H1 (cell line): ENCODE measurements around the gene C1orf21. TPM values are rescaled to one million over a fixed set of nuclear protein-coding genes. Genes with fewer than 3 reads are reported as not detected.

ENCODE experiments used
- CTCF ChIA-PET: fragments of 300-600 bp; sonication (Branson Sonifier 250); formaldehyde crosslinking; loops from one replicate; lab custom pipeline; 2021; ENCODE audit not compliant: partially characterized antibody; lab: Charles Lee
- POLR2A ChIA-PET: fragments of 300-600 bp; sonication (Branson Sonifier 250); formaldehyde crosslinking; loops from one replicate; lab custom pipeline; 2021; ENCODE audit warnings: inconsistent platforms; ENCODE audit not compliant: partially characterized antibody; lab: Charles Lee
- DNase-seq, 2 experiments: peaks; one replicate each; pipeline versions ENCODE4 v3.0.0 to v3.0.0-alpha.2; 2010 to 2022; ENCODE audit warnings: low spot score in 2 of 2, low read depth in 1 of 2, mixed read lengths in 1 of 2
- FAIRE-seq: peaks from 2 replicates; lab custom pipeline; 2011; peaks lifted over from hg19 to GRCh38; lab: Jason Lieb, UNC
- H2AFZ ChIP-seq: 2 replicates; pipeline ENCODE4 v1.8.1; 2012; ENCODE audit warnings: low read length, inconsistent platforms
- H2AK5ac ChIP-seq: 2 replicates; pipeline ENCODE4 v1.6.1; 2013; ENCODE audit warnings: low read depth, low read length
- H2BK120ac ChIP-seq: replicated peaks from 2 replicates; pipeline ENCODE3; 2013; ENCODE audit warnings: low read depth, low read length, inconsistent platforms
- H2BK12ac ChIP-seq: 2 replicates; pipeline ENCODE4 v1.6.1; 2013; ENCODE audit warnings: low read depth, low read length
- H2BK15ac ChIP-seq: 2 replicates; pipeline ENCODE4 v1.6.1; 2013; ENCODE audit warnings: low read length
- H2BK20ac ChIP-seq: 2 replicates; pipeline ENCODE4 v1.6.1; 2013; ENCODE audit warnings: low read length
- H2BK5ac ChIP-seq: 2 replicates; pipeline ENCODE4 v1.6.1; 2013; ENCODE audit warnings: low read depth, low read length
- H3K14ac ChIP-seq: 2 replicates; pipeline ENCODE4 v1.6.1; 2013; ENCODE audit warnings: inconsistent platforms; ENCODE audit not compliant: insufficient read length
- H3K18ac ChIP-seq: 2 replicates; pipeline ENCODE4 v1.6.1; 2013; ENCODE audit warnings: low read length; ENCODE audit errors: extremely low read depth
- H3K23ac ChIP-seq: 2 replicates; pipeline ENCODE4 v1.6.1; 2013; ENCODE audit warnings: inconsistent platforms; ENCODE audit not compliant: insufficient read length
- H3K23me2 ChIP-seq: 2 replicates; pipeline ENCODE4 v1.6.1; 2013; ENCODE audit warnings: low read depth, low read length
- H3K27ac ChIP-seq: 2 replicates; pipeline ENCODE4 v1.6.1; 2011; ENCODE audit warnings: low read depth, low read length, inconsistent platforms
- H3K27me3 ChIP-seq, 4 experiments: replicated peaks in 1 of 4; 1 replicate in 1 of 4; 2 replicates in 3 of 4; pipeline versions ENCODE4 v1.6.1 to v1.8.1; 2011 to 2013; ENCODE audit warnings: low read length in 3 of 4, mild to moderate bottlenecking in 3 of 4, inconsistent platforms in 2 of 4, mixed read lengths in 2 of 4, moderate library complexity in 1 of 4; ENCODE audit not compliant: control insufficient read depth in 3 of 4, insufficient read depth in 3 of 4; ENCODE audit errors: extremely low read depth in 1 of 4
- H3K36me3 ChIP-seq, 4 experiments: 2 replicates each; pipeline versions ENCODE4 v1.6.1 to v1.8.1; 2011 to 2013; ENCODE audit warnings: mild to moderate bottlenecking in 4 of 4, low read length in 3 of 4, moderate library complexity in 2 of 4, control low read depth in 1 of 4, inconsistent platforms in 1 of 4; ENCODE audit not compliant: insufficient read depth in 4 of 4, control insufficient read depth in 2 of 4
- H3K4ac ChIP-seq: replicated peaks from 2 replicates; pipeline ENCODE3; 2013; ENCODE audit warnings: low read length, low read depth, mixed read lengths, inconsistent platforms; ENCODE audit not compliant: insufficient read length
- H3K4me1 ChIP-seq, 4 experiments: replicated peaks in 1 of 4; 1 replicate in 1 of 4; 2 replicates in 3 of 4; pipeline versions ENCODE4 v1.6.1 to v1.8.1; 2011 to 2013; ENCODE audit warnings: low read length in 3 of 4, inconsistent platforms in 2 of 4, mixed read lengths in 1 of 4; ENCODE audit not compliant: insufficient read depth in 4 of 4, control insufficient read depth in 3 of 4
- H3K4me2 ChIP-seq, 2 experiments: 2 replicates each; pipeline versions ENCODE4 v1.6.1 to v1.8.1; 2011 to 2013; ENCODE audit warnings: low read depth in 2 of 2, low read length in 2 of 2, control low read depth in 1 of 2, inconsistent platforms in 1 of 2, mild to moderate bottlenecking in 1 of 2; ENCODE audit not compliant: insufficient read depth in 1 of 2
- H3K4me3 ChIP-seq, 4 experiments: fragments of 200-600, 300-600 bp in 1 of 4; sonication (generic), shearing (Covaris generic), sonication (Bioruptor Twin) in 1 of 4; 2 replicates each; pipeline versions ENCODE4 v1.5.1 to v1.8.1; 2011 to 2016; ENCODE audit warnings: low read length in 4 of 4, low read depth in 3 of 4, control low read depth in 2 of 4, inconsistent platforms in 2 of 4, mild to moderate bottlenecking in 2 of 4, mixed read lengths in 1 of 4, moderate library complexity in 1 of 4; ENCODE audit not compliant: insufficient read depth in 2 of 4; ENCODE audit errors: extremely low read depth in 1 of 4
- H3K56ac ChIP-seq: replicated peaks from 2 replicates; pipeline ENCODE3; 2013; ENCODE audit warnings: low read depth, mild to moderate bottlenecking, mixed read lengths, low read length, inconsistent platforms; ENCODE audit not compliant: insufficient read length
- H3K79me1 ChIP-seq: 2 replicates; pipeline ENCODE4 v1.6.1; 2013; ENCODE audit warnings: low read depth, low read length, control low read depth
- H3K79me2 ChIP-seq, 2 experiments: 2 replicates each; pipeline versions ENCODE4 v1.6.1 to v1.8.1; 2012 to 2013; ENCODE audit warnings: low read length in 2 of 2, mild to moderate bottlenecking in 2 of 2, inconsistent platforms in 1 of 2; ENCODE audit not compliant: insufficient read depth in 2 of 2, control insufficient read depth in 1 of 2
- H3K9ac ChIP-seq, 4 experiments: replicated peaks in 1 of 4; 1 replicate in 1 of 4; 2 replicates in 3 of 4; pipeline versions ENCODE4 v1.6.1 to v1.8.1; 2011 to 2013; ENCODE audit warnings: low read depth in 3 of 4, low read length in 3 of 4, control low read depth in 2 of 4, mild to moderate bottlenecking in 2 of 4, moderate library complexity in 2 of 4, inconsistent platforms in 1 of 4; ENCODE audit errors: extremely low read depth in 1 of 4
- H3K9me3 ChIP-seq, 2 experiments: 2 replicates each; pipeline versions ENCODE4 v1.6.1 to v1.8.1; 2012 to 2013; ENCODE audit warnings: mild to moderate bottlenecking in 2 of 2, moderate library complexity in 2 of 2, control low read depth in 1 of 2, inconsistent platforms in 1 of 2, low read depth in 1 of 2, low read length in 1 of 2, mixed read lengths in 1 of 2; ENCODE audit not compliant: insufficient read depth in 2 of 2
- H4K20me1 ChIP-seq, 2 experiments: replicated peaks in 1 of 2; 2 replicates each; pipeline versions ENCODE3 to v1.8.1; 2011 to 2013; ENCODE audit warnings: inconsistent platforms in 2 of 2, low read length in 2 of 2, mild to moderate bottlenecking in 1 of 2; ENCODE audit not compliant: insufficient read depth in 2 of 2, control insufficient read depth in 1 of 2
- H4K5ac ChIP-seq: 2 replicates; pipeline ENCODE4 v1.6.1; 2013; ENCODE audit warnings: low read length, low read depth, mixed read lengths, inconsistent platforms; ENCODE audit not compliant: insufficient read length
- H4K8ac ChIP-seq: 2 replicates; pipeline ENCODE4 v1.8.0; 2013; ENCODE audit warnings: mild to moderate bottlenecking, moderate library complexity, low read length, inconsistent platforms; ENCODE audit not compliant: insufficient read depth; ENCODE audit errors: extremely low read depth
- H4K91ac ChIP-seq: replicated peaks from 2 replicates; pipeline ENCODE3; 2013; ENCODE audit warnings: low read length, mixed read lengths, inconsistent platforms; ENCODE audit not compliant: insufficient read length
- ATF3 ChIP-seq: IDR thresholded peaks from 2 replicates; pipeline ENCODE4 v1.6.1; 2011; ENCODE audit warnings: low read depth, mild to moderate bottlenecking, low read length; ENCODE audit not compliant: insufficient read depth
- CTCF ChIP-seq, 3 experiments: IDR thresholded peaks; 1 replicate in 2 of 3; 2 replicates in 1 of 3; pipeline versions ENCODE4 v1.5.1 to v1.6.1; 2011; ENCODE audit warnings: low read length in 3 of 3, mild to moderate bottlenecking in 3 of 3, inconsistent platforms in 2 of 3, low read depth in 1 of 3, moderate library complexity in 1 of 3; ENCODE audit not compliant: insufficient read depth in 1 of 3; ENCODE audit errors: control extremely low read depth in 1 of 3
- RAD21 ChIP-seq, 2 experiments: IDR thresholded peaks in 1 of 2; conservative IDR thresholded peaks in 1 of 2; 2 replicates each; pipeline ENCODE4 v1.6.1; 2011; ENCODE audit warnings: low read depth in 2 of 2, low read length in 2 of 2, improper control_type of control experiment in 1 of 2, inconsistent platforms in 1 of 2, mild to moderate bottlenecking in 1 of 2, moderate library complexity in 1 of 2
- TAF1 ChIP-seq: IDR thresholded peaks from 2 replicates; pipeline ENCODE4 v1.6.1; 2011; ENCODE audit warnings: mild to moderate bottlenecking, low read depth, low read length
- TEAD4 ChIP-seq: IDR thresholded peaks from 2 replicates; pipeline ENCODE4 v1.6.1; 2012; ENCODE audit warnings: low read depth, low read length, inconsistent platforms, mixed read lengths
- WGBS, 2 experiments: shearing (Covaris generic) in 1 of 2; methylation state at CpG; one replicate each; pipeline versions ENCODE4 v1.1.6 to v1.1.7; 2013 to 2015; ENCODE audit warnings: low lambda C conversion rate in 2 of 2, mixed read lengths in 2 of 2, inconsistent platforms in 1 of 2, low coverage in 1 of 2, missing lambda C conversion rate in 1 of 2; ENCODE audit not compliant: insufficient replicate concordance in 2 of 2, insufficient coverage in 1 of 2, insufficient read length in 1 of 2; ENCODE audit errors: extremely low coverage in 1 of 2, missing lambda C conversion rate in 1 of 2; 5-methylcytosine and 5-hydroxymethylcytosine counted together
- polyA plus RNA-seq, 7 experiments: library from polyadenylated mRNA; depleted of rRNA in 3 of 7; stranded (reverse) in 5 of 7; unstranded in 2 of 7; fragments of >200 nt in 5 of 7; fragments of 200-250 nt in 2 of 7; gene quantifications; 1 replicate in 5 of 7; 2 replicates in 1 of 7; 4 replicates in 1 of 7; pipeline versions ENCODE4 v1.2.1 to v1.2.3, GENCODE V29; 2011 to 2013; ENCODE audit warnings: missing spikeins in 2 of 7, mixed read lengths in 2 of 7
- total RNA-seq: library from RNA; stranded (reverse); fragmentation: NEBNext Ultra II Directional; extraction: Animal tissue kit (Norgen Biotek cat#: 25700); gene quantifications from 2 replicates; pipeline ENCODE4 v1.2.1, GENCODE V29; 2021

Gene C1orf21
- total and polyA plus RNA-seq, 2 of the 8 experiments (the other 6 are each of a cell fraction or from before 2014, with no cell fraction given), result 16.6 to 51.0 TPM

- no peak overlapping the region for H2BK15ac ChIP-seq
- no peak overlapping the region for H2AFZ ChIP-seq
- H2AK5ac ChIP-seq, result no peak overlapping the region
- H3K9ac ChIP-seq, result no peak overlapping the region
- no peak overlapping the region for H4K8ac ChIP-seq
- H4K91ac ChIP-seq, result no peak overlapping the region
- no peak overlapping the region for H3K4me3 ChIP-seq
- no peak overlapping the region for H2BK20ac ChIP-seq
- H3K4me1 ChIP-seq, result peaks cover 0 to 2% (median 0%) of the 10 kb centered on the region in 4 experiments; a peak in 1 of 7 replicates
- ChIA-PET POLR2A (interaction anchor here (0.7 kb wide), 1 partner anchor 42 kb away, joined by 4 read pairs; no protein-coding TSS in a partner anchor), CTCF (interaction anchor here (0.6 to 1.9 kb wide), 13 partner anchors 10 to 266 kb away, joined by 3 to 15 read pairs (median 4); no protein-coding TSS in a partner anchor)
- H3K27me3 ChIP-seq, result no peaks in the 10 kb centered on the region
- H3K79me2 ChIP-seq, result peaks cover 5 to 67% of the 10 kb centered on the region in 2 experiments; a peak in 3 of 4 replicates
- H3K23me2 ChIP-seq, result no peaks in the 10 kb centered on the region; the same call in 1 of the 2 replicates
- H3K27ac ChIP-seq, result no peak overlapping the region
- DNase-seq, result no peak
- no peak for FAIRE-seq
- H2BK5ac ChIP-seq, result no peak overlapping the region
- no peak overlapping the region for H3K14ac ChIP-seq
- no peak overlapping the region for H3K18ac ChIP-seq
- 82% methylated on average over 7 of the region's 7 CpGs; no CpG with 5 or more reads in 1 of the 2 experiments for WGBS, 2 experiments
- H3K4me2 ChIP-seq, result no peak overlapping the region
- no peak overlapping the region for H2BK12ac ChIP-seq
- no peak overlapping the region for H2BK120ac ChIP-seq
- H3K79me1 ChIP-seq, result peaks cover 5% of the 10 kb centered on the region
- no peak overlapping the region for H3K56ac ChIP-seq
- no peak overlapping the region for H3K4ac ChIP-seq
- no peak overlapping the region for H4K5ac ChIP-seq
- TF ChIP-seq TAF1, result no peak
- peak; percentile 57 for TF ChIP-seq TEAD4
- peak; percentile 42 to 65 (median 51) for TF ChIP-seq CTCF (IDR thresholded peaks at IDR 0.05; ENCODE audit: control extremely low read depth in 1 of 3, insufficient read depth in 1 of 3, low read depth in 1 of 3, low read length in 3 of 3)
- peak; percentile 67 to 71 for TF ChIP-seq RAD21 (IDR thresholded peaks at IDR 0.05 in 1 of 2, conservative IDR thresholded peaks at IDR 0.05 in 1 of 2; ENCODE audit: low read depth in 2 of 2, low read length in 2 of 2)
- no peak for TF ChIP-seq ATF3
- H3K36me3 ChIP-seq, result no peaks in the 10 kb centered on the region
- H3K9me3 ChIP-seq, result no peaks in the 10 kb centered on the region
- H3K23ac ChIP-seq, result no peak overlapping the region
- no peaks in the 10 kb centered on the region for H4K20me1 ChIP-seq
These were observed 78.8 kb downstream of the C1orf21 start for GRCh38 chr1:184465489-184466146.
